GM21737 (cell line): ENCODE data around the gene ELFN2.
"Not testable (repeated sequence)": the region's sequence is repeated elsewhere in the genome, so short reads cannot be mapped to it uniquely, and the experiment has no call there.

Source experiments
- ATAC-seq: cut with Tn5 transposase; IDR thresholded peaks from one replicate; pipeline ENCODE4 v1.9.1; 2021; ENCODE audit warnings: mild to moderate bottlenecking, moderate library complexity; ENCODE audit not compliant: unreplicated experiment

ELFN2 gene

GRCh38 chr22:37413546-37413945 lies 13.7 kb downstream of the ELFN2 start:
- no peak for ATAC-seq

- no peak for ATAC-seq
Observed at GRCh38 chr22:37412495-37413250, 14.6 kb downstream of the ELFN2 start.

DNA sequence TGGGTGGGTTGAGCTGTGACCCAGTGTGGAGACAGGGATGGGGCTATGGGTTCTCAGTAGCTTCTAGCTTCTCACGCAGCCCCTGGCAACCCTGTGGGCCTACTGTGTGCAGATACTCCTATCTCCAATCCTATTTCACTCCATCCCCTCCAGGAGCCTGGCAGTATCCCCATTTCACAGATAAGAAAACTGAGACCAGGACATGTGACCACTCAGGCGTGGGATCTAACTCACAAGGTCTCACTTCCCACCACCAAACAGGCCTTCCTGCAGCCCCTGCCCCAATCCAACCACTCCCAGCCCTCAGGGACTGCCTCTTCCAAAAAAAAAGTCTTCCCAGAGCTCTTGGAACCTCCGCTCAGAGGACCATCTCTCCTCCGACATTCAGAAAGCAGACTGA lies 15.6 kb downstream of the ELFN2 start:
- no peak for ATAC-seq

DNA sequence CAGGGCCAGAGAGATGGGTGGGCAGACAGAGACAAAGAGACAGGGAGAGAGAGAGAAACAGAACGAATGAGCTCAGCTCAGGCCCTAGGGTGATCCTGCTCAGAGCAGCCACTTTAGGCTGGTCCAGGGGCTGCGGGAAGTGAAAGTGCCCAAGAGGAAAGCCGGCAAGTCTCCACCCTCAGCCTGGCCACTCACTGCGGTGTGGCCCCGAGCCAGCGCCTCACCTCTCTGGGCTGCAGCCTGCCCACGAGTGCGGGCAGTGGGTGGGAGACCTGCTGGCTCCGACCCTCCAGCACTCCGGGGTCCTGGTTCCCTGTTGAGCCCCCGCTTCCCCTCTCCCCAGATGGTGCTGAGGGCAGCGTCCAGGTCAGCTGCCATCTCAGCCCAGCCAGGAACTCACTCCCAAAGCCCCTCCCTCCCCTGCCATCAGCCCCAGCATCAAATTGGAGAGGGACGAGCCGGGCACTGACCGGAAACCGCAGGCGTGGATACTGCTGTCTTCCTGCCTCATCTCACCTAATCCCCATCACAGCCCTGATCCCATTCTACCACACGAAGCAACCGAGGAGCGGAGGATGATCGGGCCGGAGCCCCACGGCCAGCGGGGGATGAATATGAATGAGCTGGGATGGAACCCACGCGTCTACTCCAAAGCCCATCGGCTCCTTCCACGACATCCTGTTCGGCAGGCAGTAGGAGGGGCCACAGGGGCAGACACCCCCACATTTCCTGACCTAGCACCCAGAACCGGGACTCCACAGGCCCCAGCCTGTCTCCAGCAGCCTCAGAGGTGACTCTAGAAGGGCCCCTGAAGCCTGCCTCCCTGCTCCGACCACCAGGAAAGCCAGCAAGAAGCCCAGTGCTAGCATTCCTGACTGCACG lies 16.9 kb downstream of the ELFN2 start:
- ATAC-seq: no peak

GRCh38 chr22:37409459-37410050 lies 17.7 kb downstream of the ELFN2 start:
- ATAC-seq: no peak

GRCh38 chr22:37409031-37409430 lies 18.2 kb downstream of the ELFN2 start:
- ATAC-seq: no peak

DNA sequence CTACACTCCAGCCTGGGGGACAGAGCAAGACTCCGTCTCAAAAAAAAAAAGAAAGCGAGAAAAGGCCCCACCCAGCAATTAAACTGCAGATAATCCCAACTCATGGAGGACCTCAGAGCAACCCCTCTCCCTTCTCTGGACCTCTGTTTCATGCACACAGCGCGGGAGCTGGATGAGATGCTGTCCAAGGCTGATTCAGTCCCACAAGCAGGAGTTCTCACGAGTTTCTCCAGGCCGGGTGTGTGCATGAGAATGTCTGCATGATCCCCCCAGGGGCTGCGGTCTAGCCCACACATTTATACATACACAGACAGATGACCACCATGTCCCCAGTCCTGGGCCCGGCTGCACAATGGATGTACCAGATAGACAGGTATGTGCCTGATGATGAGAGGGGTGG lies 19.4 kb downstream of the ELFN2 start:
- ATAC-seq: no peak

GRCh38 chr22:37406441-37407235 lies 20.6 kb downstream of the ELFN2 start:
- no peak for ATAC-seq

GRCh38 chr22:37404091-37404490 lies 23.2 kb downstream of the ELFN2 start:
- no peak for ATAC-seq

DNA sequence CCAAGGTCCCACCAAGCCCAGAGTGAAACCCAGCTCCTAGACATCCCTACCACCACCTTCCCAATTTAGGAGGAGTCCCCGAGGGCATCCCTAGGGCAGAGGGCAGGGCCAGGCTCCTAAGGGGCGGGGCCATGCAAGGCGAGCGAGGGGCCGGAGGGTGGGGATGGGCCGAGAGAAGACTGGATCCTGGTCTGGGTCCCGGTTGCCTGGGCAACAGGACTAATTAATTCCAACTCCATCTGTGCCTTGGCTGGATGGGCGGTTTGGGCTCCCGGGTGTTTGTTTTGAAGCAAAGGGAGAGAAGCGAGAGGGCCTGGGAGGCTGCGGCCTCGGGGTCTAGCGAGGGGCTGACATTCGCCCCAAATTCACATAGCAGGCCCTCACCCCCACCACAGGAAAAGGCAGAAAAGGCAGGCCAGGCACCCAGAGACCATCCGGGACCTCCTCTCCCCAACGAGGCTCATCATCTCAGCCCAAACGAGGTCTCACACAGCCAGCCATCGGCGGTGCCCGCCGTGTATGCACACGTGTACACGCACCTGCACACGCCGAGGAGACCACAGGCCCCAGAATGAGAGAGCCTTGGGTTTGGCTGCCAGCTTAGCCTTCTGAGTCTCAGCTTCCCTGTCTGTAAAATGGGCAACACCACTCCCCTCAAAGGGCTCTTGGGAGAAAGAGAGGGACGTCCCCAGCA lies 23.9 kb downstream of the ELFN2 start:
- no peak for ATAC-seq

DNA sequence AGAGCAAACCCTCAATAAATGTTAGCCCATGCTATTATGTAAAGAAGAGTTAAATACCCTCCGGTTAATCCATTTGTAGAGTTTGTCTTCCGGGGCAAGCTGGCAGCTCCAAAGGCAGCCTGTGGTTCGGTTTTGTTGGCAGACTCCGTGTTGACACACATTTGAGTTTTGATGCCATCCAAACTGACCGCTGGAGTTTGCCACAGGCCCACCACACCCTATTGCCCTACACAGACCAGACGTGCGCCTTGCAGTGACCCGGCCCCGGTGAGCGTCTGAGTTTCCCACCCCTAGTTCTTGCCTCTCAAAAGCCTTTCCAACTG lies 25.1 kb downstream of the ELFN2 start:
- ATAC-seq: no peak

GRCh38 chr22:37401401-37402183 lies 25.7 kb downstream of the ELFN2 start:
- ATAC-seq: no peak

DNA sequence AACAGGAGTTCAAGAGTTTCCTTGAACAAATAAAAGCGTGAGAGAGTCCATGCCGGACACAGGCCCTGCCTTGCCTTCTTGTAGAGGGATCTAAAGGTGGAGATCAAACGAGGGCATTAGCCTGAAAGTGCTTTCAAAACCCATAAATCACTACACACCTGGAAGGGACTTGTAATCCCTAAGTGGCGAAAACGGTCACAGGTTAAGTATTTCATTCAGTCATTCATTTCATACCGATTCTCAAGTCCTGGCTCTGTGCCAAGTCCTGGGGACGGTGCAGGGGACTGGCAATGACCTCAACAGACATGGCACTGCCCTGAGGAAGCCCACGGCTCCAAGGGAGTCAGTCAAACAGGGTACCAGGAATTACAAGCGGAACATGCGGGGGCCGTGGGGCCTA lies 26.6 kb downstream of the ELFN2 start:
- no peak for ATAC-seq

DNA sequence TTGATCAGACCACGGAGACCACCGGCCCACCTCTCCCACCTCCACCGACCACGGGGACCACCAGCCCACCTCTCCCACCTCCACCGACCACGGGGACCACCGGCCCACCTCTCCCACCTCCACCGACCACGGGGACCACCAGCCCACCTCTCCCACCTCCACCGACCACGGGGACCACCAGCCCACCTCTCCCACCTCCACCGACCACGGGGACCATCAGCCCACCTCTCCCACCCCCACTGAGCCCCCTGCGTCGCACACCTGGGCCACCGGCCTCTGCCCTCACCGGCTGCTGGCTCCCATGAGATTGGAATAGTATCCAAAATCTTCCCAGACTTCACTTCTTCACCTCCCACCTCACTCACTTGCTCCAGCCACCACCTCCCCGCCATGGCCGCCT lies 27.8 kb downstream of the ELFN2 start:
- ATAC-seq: not testable (repeated sequence)

GRCh38 chr22:37397226-37397625 lies 30.1 kb downstream of the ELFN2 start:
- no peak for ATAC-seq

- ATAC-seq: no peak
Observed at GRCh38 chr22:37396488-37397084, 30.7 kb downstream of the ELFN2 start.

DNA sequence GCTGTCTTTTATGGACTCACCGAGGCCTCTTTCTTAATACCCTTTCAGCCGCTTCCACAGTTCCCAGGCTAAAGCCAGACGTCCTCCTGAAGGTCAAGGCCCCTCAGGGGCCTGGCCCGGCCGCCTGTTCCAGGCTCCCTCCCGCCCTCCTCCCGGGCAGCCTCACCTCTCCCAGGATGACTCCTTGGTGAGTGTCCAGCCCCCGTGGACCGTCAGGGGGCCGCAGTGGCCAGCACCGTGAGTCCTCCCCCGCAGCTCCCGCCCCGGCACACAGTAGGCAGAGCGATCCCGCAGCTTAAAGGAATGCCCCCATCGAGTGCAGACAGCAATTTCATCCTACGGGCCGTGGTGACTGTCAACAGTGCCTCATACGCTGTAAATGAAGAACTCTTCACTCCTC lies 32.9 kb downstream of the ELFN2 start:
- no peak for ATAC-seq

GRCh38 chr22:37393746-37394145 lies 33.5 kb downstream of the ELFN2 start:
- no peak for ATAC-seq

GRCh38 chr22:37392721-37393328 lies 34.5 kb downstream of the ELFN2 start:
- ATAC-seq: no peak
